NT2/D1 (cell line): Measurements from ENCODE around the gene CIDEB.

ENCODE experiments used
- SUZ12 ChIP-seq: IDR thresholded peaks from 2 replicates; pipeline ENCODE4 v1.6.1; 2011; ENCODE audit not compliant: insufficient read length, insufficient read depth; ENCODE audit errors: extremely low read depth
- YY1 ChIP-seq: IDR thresholded peaks from 2 replicates; pipeline ENCODE4 v1.6.1; 2011; ENCODE audit not compliant: insufficient read length, insufficient read depth
- ZNF274 ChIP-seq: IDR thresholded peaks from 2 replicates; pipeline ENCODE4 v1.6.1; 2011; ENCODE audit warnings: mild to moderate bottlenecking, low read depth, low read length

- TF ChIP-seq YY1: no peak
- no peak for TF ChIP-seq ZNF274
- no peak for TF ChIP-seq SUZ12
Measured at GRCh38 chr14:24278424-24278823, 29.4 kb downstream of the CIDEB start.
